Calu3 (cell line): Measurements from ENCODE around the gene SLC25A47. TPM values are rescaled to one million over a fixed set of nuclear protein-coding genes. Genes with fewer than 3 reads are reported as not detected.

Experiments
- BruUV-seq: library from RNA; stranded (reverse); fragments of 400-500 nt; replicated peaks from 2 replicates; lab custom pipeline; 2021; lab: Mats Ljungman, UMichigan
- CTCF ChIA-PET: fragments of 300-600 bp; sonication (Branson Sonifier 250); formaldehyde crosslinking; loops from one replicate; lab custom pipeline; 2022; ENCODE audit warnings: antibody characterized with exemption; lab: Charles Lee
- DNase-seq: peaks from one replicate; pipeline ENCODE4 v3.0.0; 2022
- H3K27ac Mint-ChIP-seq: one replicate; pipeline ENCODE4 v1.8.0; 2022; ENCODE audit warnings: mixed read lengths; ENCODE audit not compliant: unreplicated experiment
- H3K27me3 Mint-ChIP-seq: one replicate; pipeline ENCODE4 v1.8.0; 2022; ENCODE audit warnings: mixed read lengths; ENCODE audit not compliant: unreplicated experiment
- H3K36me3 Mint-ChIP-seq: one replicate; pipeline ENCODE4 v1.8.0; 2022; ENCODE audit warnings: mild to moderate bottlenecking, moderate library complexity, mixed read lengths; ENCODE audit not compliant: insufficient read depth, unreplicated experiment
- H3K4me1 Mint-ChIP-seq: one replicate; pipeline ENCODE4 v1.8.0; 2022; ENCODE audit warnings: mild to moderate bottlenecking, low read depth, mixed read lengths; ENCODE audit not compliant: unreplicated experiment
- H3K4me3 Mint-ChIP-seq: one replicate; pipeline ENCODE4 v1.8.0; 2022; ENCODE audit warnings: mild to moderate bottlenecking, low read depth, moderate library complexity, mixed read lengths; ENCODE audit not compliant: unreplicated experiment
- H3K9me3 Mint-ChIP-seq: one replicate; pipeline ENCODE4 v1.8.0; 2022; ENCODE audit warnings: low read depth, mixed read lengths; ENCODE audit not compliant: unreplicated experiment
- intact Hi-C: fragments of 100-400 bp; cut with micrococcal nuclease; formaldehyde crosslinking; loops from one replicate; pipeline ENCODE4 v1.10.0; 2022; ENCODE audit not compliant: unreplicated experiment
- total RNA-seq: library from RNA; stranded (reverse); gene quantifications from 2 replicates; pipeline ENCODE4 v1.2.3, GENCODE V29; 2022
- TF ChIP-seq, protein P1 (sequence below): fragments of 200-600 bp; IDR thresholded peaks from one replicate; pipeline ENCODE4 v1.8.0; 2022; ENCODE audit warnings: antibody characterized with exemption; ENCODE audit not compliant: unreplicated experiment

Gene SLC25A47
- total RNA-seq, 1 experiment from 2014 or later = not detected

DNA sequence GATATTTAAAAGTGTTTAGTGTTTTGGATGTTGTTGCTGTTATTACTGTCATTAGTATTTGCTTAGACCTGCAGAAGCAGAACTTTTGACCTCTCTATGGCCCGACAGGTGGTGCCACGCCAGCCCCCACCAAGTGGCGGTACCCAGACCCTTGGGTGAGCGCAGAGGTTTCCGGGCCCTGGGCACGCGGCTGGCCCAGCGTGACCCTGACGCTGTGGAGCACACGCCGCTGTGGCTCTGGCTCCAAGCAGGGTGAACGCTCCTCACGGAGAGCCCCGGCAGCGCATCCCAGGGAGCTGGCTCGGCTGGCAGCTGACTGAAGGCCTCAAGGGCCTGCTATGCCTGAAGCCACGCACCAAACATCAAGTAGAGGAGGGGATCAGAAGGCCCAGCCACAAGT is 22.6 kb downstream of the SLC25A47 start:
- H3K27ac Mint-ChIP-seq = no peak overlapping the region
- H3K4me3 Mint-ChIP-seq = no peak overlapping the region
- no peaks in the 10 kb centered on the region for H3K27me3 Mint-ChIP-seq
- H3K36me3 Mint-ChIP-seq = peaks cover 67% of the 10 kb centered on the region
- BruUV-seq = no TSS peak
- no peak for DNase-seq
- intact Hi-C loops = no loop called here
- H3K9me3 Mint-ChIP-seq = no peaks in the 10 kb centered on the region
- H3K4me1 Mint-ChIP-seq = peaks cover 14% of the 10 kb centered on the region
- TF ChIP-seq, protein P1, sequence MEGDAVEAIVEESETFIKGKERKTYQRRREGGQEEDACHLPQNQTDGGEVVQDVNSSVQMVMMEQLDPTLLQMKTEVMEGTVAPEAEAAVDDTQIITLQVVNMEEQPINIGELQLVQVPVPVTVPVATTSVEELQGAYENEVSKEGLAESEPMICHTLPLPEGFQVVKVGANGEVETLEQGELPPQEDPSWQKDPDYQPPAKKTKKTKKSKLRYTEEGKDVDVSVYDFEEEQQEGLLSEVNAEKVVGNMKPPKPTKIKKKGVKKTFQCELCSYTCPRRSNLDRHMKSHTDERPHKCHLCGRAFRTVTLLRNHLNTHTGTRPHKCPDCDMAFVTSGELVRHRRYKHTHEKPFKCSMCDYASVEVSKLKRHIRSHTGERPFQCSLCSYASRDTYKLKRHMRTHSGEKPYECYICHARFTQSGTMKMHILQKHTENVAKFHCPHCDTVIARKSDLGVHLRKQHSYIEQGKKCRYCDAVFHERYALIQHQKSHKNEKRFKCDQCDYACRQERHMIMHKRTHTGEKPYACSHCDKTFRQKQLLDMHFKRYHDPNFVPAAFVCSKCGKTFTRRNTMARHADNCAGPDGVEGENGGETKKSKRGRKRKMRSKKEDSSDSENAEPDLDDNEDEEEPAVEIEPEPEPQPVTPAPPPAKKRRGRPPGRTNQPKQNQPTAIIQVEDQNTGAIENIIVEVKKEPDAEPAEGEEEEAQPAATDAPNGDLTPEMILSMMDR = no peak
- CTCF ChIA-PET = no interaction called here

- Mint-ChIP-seq H3K27me3 (no peaks in the 10 kb centered on the region), H3K4me1 (peaks cover 8% of the 10 kb centered on the region), H3K27ac (no peak overlapping the region), H3K9me3 (no peaks in the 10 kb centered on the region), H3K36me3 (peaks cover 67% of the 10 kb centered on the region), H3K4me3 (no peak overlapping the region)
- BruUV-seq = no TSS peak
- CTCF ChIA-PET = no interaction called here
- DNase-seq = no peak
- intact Hi-C loops = no loop called here
- TF ChIP-seq, protein P1 = no peak
Measured at GRCh38 chr14:100346306-100347091, 23.4 kb downstream of the SLC25A47 start.

DNA sequence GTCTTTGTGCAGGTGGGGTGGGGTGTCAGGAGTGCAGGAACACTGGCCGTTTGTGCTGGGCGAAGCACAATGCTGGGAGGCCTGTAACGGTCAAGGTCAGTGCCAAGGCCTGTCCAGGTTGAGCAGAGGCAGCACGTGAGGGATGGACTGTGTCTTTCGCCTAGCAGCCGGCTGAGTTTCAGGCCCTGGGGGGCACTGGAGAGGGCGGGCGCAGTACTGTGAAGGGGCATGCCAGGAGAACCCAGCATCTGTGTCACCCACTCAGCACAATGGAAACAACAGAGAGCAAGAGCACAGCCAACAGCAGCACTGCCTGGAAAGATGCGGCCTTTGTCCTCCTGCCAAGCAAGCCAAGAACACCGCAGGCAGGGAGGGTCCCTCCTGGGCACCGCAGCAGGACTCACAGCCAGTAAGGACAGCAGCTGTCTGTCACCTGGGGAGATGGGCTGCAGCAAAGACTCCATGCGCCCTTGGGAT is 25.2 kb downstream of the SLC25A47 start:
- no peak overlapping the region for H3K27ac Mint-ChIP-seq
- H3K36me3 Mint-ChIP-seq = peaks cover 58% of the 10 kb centered on the region
- BruUV-seq = no TSS peak
- intact Hi-C loops = no loop called here
- no peaks in the 10 kb centered on the region for H3K27me3 Mint-ChIP-seq
- H3K9me3 Mint-ChIP-seq = no peaks in the 10 kb centered on the region
- no peak for DNase-seq
- CTCF ChIA-PET = no interaction called here
- H3K4me1 Mint-ChIP-seq = no peaks in the 10 kb centered on the region
- no peak overlapping the region for H3K4me3 Mint-ChIP-seq
- TF ChIP-seq, protein P1 = no peak

DNA sequence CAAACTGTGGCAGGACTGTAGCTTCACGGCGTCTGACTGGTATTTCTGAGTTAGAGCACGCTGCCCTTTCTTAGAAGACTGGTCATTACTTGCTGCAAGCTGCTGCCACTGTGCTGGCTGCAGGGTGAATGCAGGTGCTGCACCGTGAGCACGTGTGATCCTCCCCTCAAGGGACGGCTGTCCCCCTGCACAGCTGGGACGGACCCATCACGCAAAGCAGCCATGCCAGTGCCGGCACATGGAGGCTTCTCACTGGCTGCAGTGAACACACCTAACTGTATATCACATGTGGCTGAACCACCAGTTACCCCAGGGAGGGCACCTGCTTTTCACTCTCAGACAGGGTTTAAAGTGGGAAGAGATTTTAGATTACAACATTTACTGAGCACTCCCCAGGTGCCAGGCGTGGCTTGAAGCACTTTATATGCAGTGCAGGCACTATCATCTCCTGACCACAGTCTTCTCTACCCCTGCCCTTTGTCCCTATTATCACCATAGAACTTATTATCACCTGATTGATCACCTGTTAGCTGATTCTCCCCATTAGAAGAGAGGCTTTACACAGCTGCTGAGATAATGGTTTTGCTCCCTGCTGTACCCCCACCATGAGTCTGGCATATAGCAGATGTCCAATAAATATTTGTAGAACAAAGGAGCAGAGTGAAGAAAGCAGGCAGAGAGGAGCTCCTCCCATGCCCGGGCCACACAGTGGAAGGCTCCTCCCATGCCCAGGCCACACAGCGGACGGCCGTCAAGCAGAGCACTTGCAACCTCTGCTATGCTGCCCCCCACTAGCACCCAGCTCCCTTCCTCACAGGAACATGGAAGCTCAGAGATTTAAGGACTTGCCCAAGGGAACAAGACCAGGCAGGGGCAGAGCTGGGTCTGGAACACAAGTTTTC is 25.9 kb downstream of the SLC25A47 start:
- Mint-ChIP-seq H3K27me3 (no peaks in the 10 kb centered on the region), H3K4me1 (no peaks in the 10 kb centered on the region), H3K36me3 (peaks cover 55% of the 10 kb centered on the region), H3K9me3 (no peaks in the 10 kb centered on the region), H3K27ac (no peak overlapping the region), H3K4me3 (no peak overlapping the region)
- no peak for DNase-seq
- CTCF ChIA-PET = no interaction called here
- intact Hi-C loops = no loop called here
- TF ChIP-seq, protein P1 = no peak
- no TSS peak for BruUV-seq
